Measurements from ENCODE around the gene APOO. TPM values are rescaled to one million over a fixed set of nuclear protein-coding genes. Genes with fewer than 3 reads are reported as not detected.
A peak's percentile ranks its signal among the peaks of the same experiment; 100 is the strongest.

The APOO gene
- total and polyA plus RNA-seq, 2 of the 13 experiments (the other 11 are each of a cell fraction or from before 2014, with no cell fraction given) = 9.7 to 22.1 TPM

GRCh38 chrX:23841847-23842522 is 65.8 kb downstream of the APOO start (continued):
- TF ChIP-seq ZSCAN22 (CRISPR knock-in tag; IDR thresholded peaks at IDR 0.05) (no peak), SRSF1 (optimal IDR thresholded peaks at IDR 0.05; ENCODE audit: low read depth, low read length) (no peak), ZBTB10 (CRISPR knock-in tag; IDR thresholded peaks at IDR 0.05; ENCODE audit: borderline replicate concordance) (no peak), KLF12 (CRISPR knock-in tag; IDR thresholded peaks at IDR 0.05; ENCODE audit: borderline replicate concordance) (no peak), ZNF20 (CRISPR knock-in tag; IDR thresholded peaks at IDR 0.05) (no peak), DR1 (CRISPR knock-in tag; IDR thresholded peaks at IDR 0.05) (no peak), MED1 (CRISPR knock-in tag; IDR thresholded peaks at IDR 0.05) (peak; percentile 94), ZNF703 (CRISPR knock-in tag; IDR thresholded peaks at IDR 0.05; ENCODE audit: borderline replicate concordance) (no peak), ZNF784 (CRISPR knock-in tag; IDR thresholded peaks at IDR 0.05; ENCODE audit: borderline replicate concordance) (no peak), ZNF253 (CRISPR knock-in tag; IDR thresholded peaks at IDR 0.05; ENCODE audit: borderline replicate concordance) (no peak), ZNF883 (CRISPR knock-in tag; IDR thresholded peaks at IDR 0.05; ENCODE audit: not compliant biosample characterization) (no peak), ZMYM3 (CRISPR knock-in tag; IDR thresholded peaks at IDR 0.05) (peak; percentile 45; the same call in 1 of the 2 replicates), ZNF782 (CRISPR knock-in tag; IDR thresholded peaks at IDR 0.05; ENCODE audit: borderline replicate concordance) (no peak), ETS1 (CRISPR knock-in tag; IDR thresholded peaks at IDR 0.05) (no peak), YEATS2 (CRISPR knock-in tag; IDR thresholded peaks at IDR 0.05; ENCODE audit: borderline replicate concordance) (no peak), GTF2F1 (IDR thresholded peaks at IDR 0.05; ENCODE audit: low read length) (no peak), NFKB2 (CRISPR knock-in tag; IDR thresholded peaks at IDR 0.05; ENCODE audit: borderline replicate concordance) (no peak), ZNF460 (CRISPR knock-in tag; IDR thresholded peaks at IDR 0.05; ENCODE audit: borderline replicate concordance) (no peak), NCOR1 (IDR thresholded peaks at IDR 0.05; ENCODE audit: borderline replicate concordance, low read length) (peak; percentile 42; the same call in 1 of the 2 replicates), ZNF547 (CRISPR knock-in tag; IDR thresholded peaks at IDR 0.05) (no peak), PPARG (CRISPR knock-in tag; conservative IDR thresholded peaks at IDR 0.05) (no peak), KDM4B (CRISPR knock-in tag; IDR thresholded peaks at IDR 0.05) (no peak), THAP7 (CRISPR knock-in tag; IDR thresholded peaks at IDR 0.05) (no peak), E2F5 (CRISPR knock-in tag; conservative IDR thresholded peaks at IDR 0.05) (no peak), NFRKB (IDR thresholded peaks at IDR 0.05) (no peak)
